SK-N-SH treated with all-trans-retinoic acid at 6 μM for 48 hours (cell line): ENCODE results near the gene WASHC1.
"Not testable (repeated sequence)": the region's sequence is repeated elsewhere in the genome, so short reads cannot be mapped to it uniquely, and the experiment has no call there.

Experiments
- ATAC-seq: fragments of 200-7000 bp; cut with Tn5 transposase; 3 replicates; pipeline ENCODE4 v1.9.1; 2020; ENCODE audit warnings: mild to moderate bottlenecking, moderate library complexity

WASHC1 gene, protein sequence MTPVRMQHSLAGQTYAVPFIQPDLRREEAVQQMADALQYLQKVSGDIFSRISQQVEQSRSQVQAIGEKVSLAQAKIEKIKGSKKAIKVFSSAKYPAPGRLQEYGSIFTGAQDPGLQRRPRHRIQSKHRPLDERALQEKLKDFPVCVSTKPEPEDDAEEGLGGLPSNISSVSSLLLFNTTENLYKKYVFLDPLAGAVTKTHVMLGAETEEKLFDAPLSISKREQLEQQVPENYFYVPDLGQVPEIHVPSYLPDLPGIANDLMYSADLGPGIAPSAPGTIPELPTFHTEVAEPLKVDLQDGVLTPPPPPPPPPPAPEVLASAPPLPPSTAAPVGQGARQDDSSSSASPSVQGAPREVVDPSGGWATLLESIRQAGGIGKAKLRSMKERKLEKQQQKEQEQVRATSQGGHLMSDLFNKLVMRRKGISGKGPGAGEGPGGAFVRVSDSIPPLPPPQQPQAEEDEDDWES

DNA sequence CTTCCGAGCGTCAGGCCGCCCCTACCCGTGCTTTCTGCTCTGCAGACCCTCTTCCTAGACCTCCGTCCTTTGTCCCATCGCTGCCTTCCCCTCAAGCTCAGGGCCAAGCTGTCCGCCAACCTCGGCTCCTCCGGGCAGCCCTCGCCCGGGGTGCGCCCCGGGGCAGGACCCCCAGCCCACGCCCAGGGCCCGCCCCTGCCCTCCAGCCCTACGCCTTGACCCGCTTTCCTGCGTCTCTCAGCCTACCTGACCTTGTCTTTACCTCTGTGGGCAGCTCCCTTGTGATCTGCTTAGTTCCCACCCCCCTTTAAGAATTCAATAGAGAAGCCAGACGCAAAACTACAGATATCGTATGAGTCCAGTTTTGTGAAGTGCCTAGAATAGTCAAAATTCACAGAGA, at the start of gene WASHC1:
Gene WASHC1, minus strand, starts transcription at position 101 of the 400 bp plus-strand sequence. CDS start 4,457 bp downstream, outside the sequence.
- not testable (repeated sequence) for ATAC-seq

- not testable (repeated sequence) for ATAC-seq
Measured at GRCh38 chr9:78333-78732, 49.1 kb upstream of the WASHC1 start.

DNA sequence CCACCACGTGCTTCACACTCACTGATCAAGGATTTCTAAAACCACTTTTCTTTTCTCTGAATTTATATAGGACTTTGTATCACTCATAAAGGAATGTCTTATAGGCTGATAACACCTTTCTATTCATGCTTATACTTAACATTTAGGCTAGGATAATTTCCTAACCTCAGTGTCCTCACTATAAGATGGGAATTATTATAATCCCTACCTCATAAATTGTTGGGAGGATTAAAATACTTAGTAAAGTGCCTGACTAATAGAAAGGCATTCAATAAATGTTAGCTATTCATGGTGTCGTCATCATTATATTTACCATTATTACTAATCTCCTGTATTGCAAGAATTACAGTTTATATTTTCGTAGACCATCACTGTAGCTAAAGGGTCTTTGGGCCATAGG, 47.1 kb upstream of the WASHC1 start:
- ATAC-seq, result not testable (repeated sequence)

GRCh38 chr9:73900-74525, 44.8 kb upstream of the WASHC1 start:
- peak; percentile 36 for ATAC-seq

DNA sequence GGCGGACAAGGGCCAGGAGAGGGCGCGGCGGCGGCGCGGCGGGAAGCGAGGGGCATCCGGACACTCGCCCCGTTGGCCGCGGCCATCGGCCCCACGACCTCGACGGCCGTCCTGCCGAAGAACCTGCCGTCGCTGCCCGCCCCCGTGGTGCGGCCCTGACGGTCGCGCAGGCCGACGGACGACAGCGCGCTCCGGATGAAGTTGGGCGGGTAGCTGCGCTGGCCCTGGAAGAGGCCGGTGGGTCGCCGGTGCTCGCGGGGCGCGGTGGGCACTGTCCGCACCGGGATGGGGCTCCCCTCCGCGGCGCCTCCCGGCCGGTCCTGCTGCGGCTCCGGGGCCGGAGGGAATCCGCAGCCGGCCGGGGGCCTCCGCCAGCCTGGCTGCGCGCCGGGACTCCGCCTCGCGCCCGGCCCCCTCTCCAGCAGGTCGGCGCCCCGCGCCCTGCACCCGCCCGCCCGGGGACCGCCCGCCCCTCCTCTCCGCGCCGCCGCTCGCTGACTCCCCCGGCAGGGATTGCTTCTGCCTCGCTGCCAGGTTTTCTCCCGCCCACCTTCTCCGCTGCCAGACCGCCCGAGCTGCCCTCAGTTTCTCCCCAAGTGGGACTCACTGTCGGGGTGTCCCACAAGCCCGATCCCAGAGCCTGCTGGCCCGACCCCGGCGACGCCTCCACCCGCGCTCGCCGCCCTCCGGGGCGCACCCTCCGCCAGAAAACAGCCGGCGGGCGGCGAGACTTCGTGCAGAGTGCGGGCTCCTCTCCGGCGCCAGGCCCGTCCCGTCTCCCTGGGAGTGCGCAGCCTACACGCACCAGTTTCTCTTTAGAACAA, 44.0 kb upstream of the WASHC1 start:
- peak; percentile 67 for ATAC-seq

DNA sequence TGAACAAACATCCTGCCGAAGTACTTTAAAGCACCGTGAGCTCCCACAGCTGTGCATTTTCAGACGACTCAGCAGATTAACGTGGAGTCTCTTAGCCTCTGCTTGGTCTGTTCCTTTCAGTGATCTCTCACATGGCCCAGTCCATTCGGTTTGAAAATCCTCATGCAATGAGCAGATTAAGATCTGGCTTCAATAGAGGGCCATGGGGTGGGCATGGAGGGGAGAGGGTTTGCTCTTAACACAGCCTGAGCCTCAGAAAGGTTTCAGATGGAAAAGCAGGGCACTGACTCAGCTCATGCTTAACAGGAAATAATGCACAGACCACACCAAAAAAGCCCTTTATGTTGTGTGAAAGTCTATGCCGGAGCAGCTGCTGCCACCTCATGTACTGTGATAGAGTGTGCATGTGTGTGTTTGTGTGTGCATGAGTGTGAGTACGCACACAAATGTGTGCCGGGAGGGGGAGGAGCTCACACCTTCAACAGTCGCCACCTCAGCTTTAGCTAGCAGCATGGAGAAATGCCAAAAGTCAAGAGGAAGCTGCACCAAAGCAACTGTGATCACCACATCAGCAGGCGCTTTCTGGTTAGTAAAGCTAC, 33.9 kb upstream of the WASHC1 start:
- peak; percentile 47 for ATAC-seq

DNA sequence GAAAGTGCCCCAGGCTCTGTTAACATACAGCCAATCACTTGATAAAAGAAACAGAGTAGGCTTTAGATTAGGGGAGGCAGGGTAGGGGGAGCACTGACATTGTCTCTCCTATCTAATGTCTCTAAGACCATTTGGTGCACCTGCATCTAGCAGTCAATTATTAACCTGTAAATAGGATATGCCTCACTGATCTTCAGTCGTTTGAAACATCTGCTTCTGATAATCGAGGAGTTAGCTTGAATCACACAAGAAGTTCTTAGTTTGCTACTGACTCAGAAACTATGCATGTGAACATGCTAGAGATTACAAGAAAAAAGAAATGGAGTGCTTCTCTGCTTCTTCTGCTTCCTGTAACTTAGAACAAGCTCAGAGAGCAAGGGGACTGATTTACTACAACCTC, 23.4 kb upstream of the WASHC1 start:
- ATAC-seq, result not testable (repeated sequence)

GRCh38 chr9:48190-48842, 19.1 kb upstream of the WASHC1 start:
- not testable (repeated sequence) for ATAC-seq

- ATAC-seq, result not testable (repeated sequence)
Measured at GRCh38 chr9:46639-47271, 17.5 kb upstream of the WASHC1 start.

GRCh38 chr9:46164-46563, 16.9 kb upstream of the WASHC1 start:
- ATAC-seq, result not testable (repeated sequence)

GRCh38 chr9:45180-45878, 16.1 kb upstream of the WASHC1 start:
- not testable (repeated sequence) for ATAC-seq

DNA sequence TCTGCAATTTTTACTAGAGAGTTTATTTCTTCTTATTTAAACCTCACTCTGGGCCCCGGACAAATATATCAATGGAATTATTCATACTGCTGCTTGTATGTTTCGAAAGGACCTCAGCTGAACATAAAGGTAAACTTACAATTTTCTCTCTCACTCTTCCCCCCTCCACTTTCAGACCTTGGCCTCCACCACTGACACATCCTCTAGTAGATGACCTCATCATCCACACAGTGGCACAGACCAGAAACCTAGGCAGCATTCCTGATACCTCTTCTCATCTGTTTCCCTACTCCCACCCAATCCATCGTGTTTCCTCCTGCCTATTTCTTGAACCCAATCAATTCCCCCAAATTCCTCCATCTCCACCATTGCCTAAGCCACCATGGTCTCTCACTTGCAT, 15.2 kb upstream of the WASHC1 start:
- not testable (repeated sequence) for ATAC-seq

- ATAC-seq, result not testable (repeated sequence)
Measured at GRCh38 chr9:43636-44035, 14.4 kb upstream of the WASHC1 start.

- ATAC-seq, result not testable (repeated sequence)
Measured at GRCh38 chr9:43116-43515, 13.9 kb upstream of the WASHC1 start.

DNA sequence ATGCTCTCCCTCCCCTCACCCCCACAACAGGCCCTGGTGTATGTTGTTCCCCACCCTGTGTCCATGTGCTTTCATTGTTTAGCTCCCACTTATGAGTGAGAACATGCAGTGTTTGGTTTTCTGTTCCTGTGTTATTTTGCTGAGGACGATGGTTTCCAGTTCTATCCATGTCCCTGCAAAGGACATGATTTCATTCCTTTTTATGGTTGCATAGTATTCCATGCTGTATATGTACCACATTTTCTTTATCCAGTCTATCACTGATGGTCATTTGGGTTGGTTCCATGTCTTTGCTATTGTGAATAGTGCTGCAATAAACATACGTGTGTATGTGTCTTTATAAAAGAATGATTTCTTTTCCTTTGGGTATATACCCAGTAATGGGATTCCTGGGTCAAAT, 12.6 kb upstream of the WASHC1 start:
- ATAC-seq, result not testable (repeated sequence)

GRCh38 chr9:41261-41676, 12.0 kb upstream of the WASHC1 start:
- ATAC-seq, result not testable (repeated sequence)

- not testable (repeated sequence) for ATAC-seq
Measured at GRCh38 chr9:32308-32707, 3.1 kb upstream of the WASHC1 start.

- not testable (repeated sequence) for ATAC-seq
Measured at GRCh38 chr9:28775-29174, 481 bp downstream of the WASHC1 start.

- ATAC-seq, result not testable (repeated sequence)
Measured at GRCh38 chr9:21621-22020, 7.6 kb downstream of the WASHC1 start.

DNA sequence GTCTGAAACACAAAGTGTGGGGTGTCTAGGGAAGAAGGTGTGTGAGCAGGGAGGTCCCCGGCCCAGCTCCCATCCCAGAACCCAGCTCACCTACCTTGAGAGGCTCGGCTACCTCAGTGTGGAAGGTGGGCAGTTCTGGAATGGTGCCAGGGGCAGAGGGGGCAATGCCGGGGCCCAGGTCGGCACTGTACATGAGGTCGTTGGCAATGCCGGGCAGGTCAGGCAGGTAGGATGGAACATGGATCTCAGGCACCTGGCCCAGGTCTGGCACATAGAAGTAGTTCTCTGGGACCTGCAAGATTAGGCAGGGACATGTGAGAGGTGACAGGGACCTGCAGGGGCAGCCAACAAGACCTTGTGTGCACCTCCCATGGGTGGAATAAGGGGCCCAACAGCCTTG, 12.4 kb downstream of the WASHC1 start:
- not testable (repeated sequence) for ATAC-seq
